Measurements from ENCODE around the gene ZNF823.

DNA sequence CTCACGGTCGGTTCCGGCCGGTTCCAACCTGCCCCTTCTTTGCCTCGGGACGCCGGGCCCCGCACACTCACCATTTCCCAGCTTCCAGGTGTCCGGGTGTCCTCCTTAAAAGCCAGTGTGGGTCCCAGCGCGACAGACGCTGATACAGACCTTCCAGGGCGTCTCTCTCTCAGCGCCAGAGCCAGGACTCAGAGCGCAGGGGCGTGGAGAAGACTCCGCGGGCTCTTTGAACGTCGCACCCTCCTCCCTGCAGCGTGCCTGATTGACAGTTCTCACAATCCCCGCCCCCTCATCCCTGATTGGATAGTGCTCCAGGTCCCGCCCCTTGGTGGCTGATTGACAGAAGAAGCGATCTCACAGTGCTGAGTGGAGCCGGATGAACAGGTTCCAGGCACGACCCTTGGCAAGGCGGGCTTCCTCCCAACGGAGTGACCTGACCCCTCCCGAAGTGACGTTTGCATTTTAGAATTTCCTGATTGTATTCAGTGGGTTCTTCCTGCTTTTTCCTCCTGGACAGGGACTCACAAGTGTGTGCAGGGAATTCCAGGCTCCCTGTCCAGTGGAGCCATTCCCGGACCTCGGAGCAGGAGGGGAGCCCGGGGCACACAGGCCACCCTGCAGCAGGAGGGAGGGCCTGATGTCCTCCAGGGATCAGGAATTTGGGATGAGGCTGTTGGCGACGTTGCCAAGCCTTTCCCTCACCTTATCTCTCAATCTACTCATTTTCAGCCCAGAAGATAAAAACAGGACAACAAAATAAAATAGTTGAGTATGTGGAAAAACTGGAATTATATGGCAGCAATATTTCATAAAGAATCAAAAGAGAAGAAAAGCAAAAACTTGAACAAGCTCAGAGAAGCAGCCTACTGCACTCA lies at the start of gene ZNF823:
- TF ChIP-seq POLR2AphosphoS5 (IDR thresholded peaks at IDR 0.05; ENCODE audit: low read depth), result peak; percentile 70
- TF ChIP-seq, protein P1, sequence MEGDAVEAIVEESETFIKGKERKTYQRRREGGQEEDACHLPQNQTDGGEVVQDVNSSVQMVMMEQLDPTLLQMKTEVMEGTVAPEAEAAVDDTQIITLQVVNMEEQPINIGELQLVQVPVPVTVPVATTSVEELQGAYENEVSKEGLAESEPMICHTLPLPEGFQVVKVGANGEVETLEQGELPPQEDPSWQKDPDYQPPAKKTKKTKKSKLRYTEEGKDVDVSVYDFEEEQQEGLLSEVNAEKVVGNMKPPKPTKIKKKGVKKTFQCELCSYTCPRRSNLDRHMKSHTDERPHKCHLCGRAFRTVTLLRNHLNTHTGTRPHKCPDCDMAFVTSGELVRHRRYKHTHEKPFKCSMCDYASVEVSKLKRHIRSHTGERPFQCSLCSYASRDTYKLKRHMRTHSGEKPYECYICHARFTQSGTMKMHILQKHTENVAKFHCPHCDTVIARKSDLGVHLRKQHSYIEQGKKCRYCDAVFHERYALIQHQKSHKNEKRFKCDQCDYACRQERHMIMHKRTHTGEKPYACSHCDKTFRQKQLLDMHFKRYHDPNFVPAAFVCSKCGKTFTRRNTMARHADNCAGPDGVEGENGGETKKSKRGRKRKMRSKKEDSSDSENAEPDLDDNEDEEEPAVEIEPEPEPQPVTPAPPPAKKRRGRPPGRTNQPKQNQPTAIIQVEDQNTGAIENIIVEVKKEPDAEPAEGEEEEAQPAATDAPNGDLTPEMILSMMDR (IDR thresholded peaks at IDR 0.05; ENCODE audit: insufficient read depth, low read length), result no peak

All from HL-60 (cell line).